HG03103 (cell line): ENCODE results near the gene URM1.
"Not testable (repeated sequence)": the region's sequence is repeated elsewhere in the genome, so short reads cannot be mapped to it uniquely, and the experiment has no call there.

Experiments used
- ATAC-seq: cut with Tn5 transposase; IDR thresholded peaks from one replicate; pipeline ENCODE4 v1.9.1; 2021; ENCODE audit warnings: low read depth; ENCODE audit not compliant: unreplicated experiment

URM1 gene

DNA sequence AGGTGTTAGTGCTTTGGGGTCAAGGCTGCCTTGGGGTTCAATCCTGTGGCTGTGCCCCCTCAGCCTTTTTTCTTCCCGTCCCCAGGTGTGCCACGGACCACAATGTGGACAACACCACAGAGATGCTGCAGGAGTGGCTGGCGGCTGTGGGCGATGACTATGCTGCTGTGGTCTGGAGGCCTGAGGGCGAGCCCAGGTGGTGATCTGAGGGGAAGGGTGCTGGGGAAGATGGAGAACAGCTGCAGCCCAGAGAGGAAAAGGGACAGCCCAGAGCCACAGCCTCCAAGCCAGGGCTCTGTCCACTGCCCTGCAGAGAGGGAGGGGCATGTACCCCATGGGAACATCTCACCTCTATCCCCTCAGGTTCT lies 51.6 kb downstream of the URM1 start:
- ATAC-seq = no peak

DNA sequence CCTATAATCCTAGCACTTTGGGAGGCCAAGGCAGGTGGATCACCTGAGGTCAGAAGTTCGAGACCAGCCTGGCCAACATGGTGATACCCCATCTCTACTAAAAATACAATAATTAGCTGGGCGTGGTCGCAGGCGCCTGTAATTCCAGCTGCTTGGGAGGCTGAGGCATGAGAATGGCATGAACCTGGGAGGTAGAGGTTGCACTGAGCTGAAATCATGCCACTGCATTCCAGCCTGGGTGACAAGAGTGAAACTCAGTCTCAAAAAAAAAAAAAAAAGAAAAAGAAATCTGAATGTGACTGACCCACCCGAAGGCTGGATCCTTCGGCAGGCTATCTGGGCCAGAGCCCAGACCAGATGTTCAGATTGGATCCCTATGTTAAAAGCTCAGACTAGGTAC lies 52.2 kb downstream of the URM1 start:
- ATAC-seq = not testable (repeated sequence)

GRCh38 chr9:128424268-128424780 lies 53.1 kb downstream of the URM1 start:
- no peak for ATAC-seq

- no peak for ATAC-seq
Measured at GRCh38 chr9:128428644-128429512, 57.7 kb downstream of the URM1 start.

GRCh38 chr9:128429513-128430086 lies 58.4 kb downstream of the URM1 start:
- no peak for ATAC-seq

- no peak for ATAC-seq
Measured at GRCh38 chr9:128431207-128431606, 60.0 kb downstream of the URM1 start.

- ATAC-seq = no peak
Measured at GRCh38 chr9:128434340-128434739, 63.2 kb downstream of the URM1 start.

- ATAC-seq = no peak
Measured at GRCh38 chr9:128435611-128436010, 64.4 kb downstream of the URM1 start.

- ATAC-seq = no peak
Measured at GRCh38 chr9:128438343-128439109, 67.4 kb downstream of the URM1 start.

GRCh38 chr9:128439273-128439672 lies 68.1 kb downstream of the URM1 start:
- ATAC-seq = no peak
